Measurements from ENCODE around the gene AHSG. TPM values are rescaled to one million over a fixed set of nuclear protein-coding genes. Genes with fewer than 3 reads are reported as not detected.
"Not testable (repeated sequence)": the region's sequence is repeated elsewhere in the genome, so short reads cannot be mapped to it uniquely, and the experiment has no call there.

The AHSG gene
- total and polyA plus RNA-seq, 7 experiments from 2014 or later = not detected

DNA sequence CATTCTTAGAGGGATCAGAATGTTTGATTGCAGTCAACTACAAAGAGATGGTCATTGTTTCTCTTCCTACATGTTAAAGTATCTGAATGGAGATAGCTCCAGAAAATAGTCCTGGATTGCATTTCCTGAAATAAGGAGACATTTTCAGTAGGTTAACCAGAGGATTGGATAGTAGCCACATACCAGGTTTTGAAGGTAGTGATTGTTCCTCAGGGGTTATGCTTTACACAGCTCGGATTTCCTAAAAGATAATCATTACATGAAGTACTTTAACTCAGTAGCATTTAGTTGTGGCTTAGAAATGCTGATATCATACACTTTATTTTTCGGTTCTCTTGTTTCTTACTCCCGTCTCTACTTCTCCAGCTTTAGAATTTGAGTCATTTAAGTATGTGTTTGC lies 32.1 kb upstream of the AHSG start:
- no peak overlapping the region for H3K4me3 ChIP-seq (ENCODE audit: low read length)
- Mint-ChIP-seq H3K9me3 (no peaks in the 10 kb centered on the region), H3K27ac (peak overlapping the region in 1 of 9 donors; percentile 5), H3K4me3 (no peak overlapping the region), H3K4me1 (peaks cover 0 to 9% (median 4%) of the 10 kb centered on the region in 7 donors), H3K36me3 (peaks cover 12 to 59% (median 29%) of the 10 kb centered on the region in 5 donors), H3K27me3 (no peaks in the 10 kb centered on the region)
- ChIA-PET CTCF (interaction anchor here (0.6 to 1.0 kb wide), 2 partner anchors 36 to 497 kb away, joined by 3 to 4 read pairs; no protein-coding TSS in a partner anchor), POLR2A (no interaction called here)
- DNase-seq (no peak), ATAC-seq (no peak)
- H3K9me3 ChIP-seq (ENCODE audit: control insufficient read depth in 2 of 3, low read length in 3 of 3) = no peaks in the 10 kb centered on the region
- H3K27me3 ChIP-seq (ENCODE audit: control insufficient read depth in 2 of 2, insufficient read depth in 2 of 2, low read length in 2 of 2) = no peaks in the 10 kb centered on the region
- no peaks in the 10 kb centered on the region for H3K4me1 ChIP-seq (ENCODE audit: control insufficient read depth in 2 of 2, insufficient read depth in 2 of 2, low read length in 2 of 2)
- no peak overlapping the region for H3K27ac ChIP-seq (ENCODE audit: low read depth, low read length)
- intact Hi-C loops (cut with micrococcal nuclease) = no loop called here
- peaks cover 22 to 84% (median 58%) of the 10 kb centered on the region in 3 experiments for H3K36me3 ChIP-seq (ENCODE audit: control insufficient read depth in 2 of 3, insufficient read depth in 3 of 3, low read length in 3 of 3)

DNA sequence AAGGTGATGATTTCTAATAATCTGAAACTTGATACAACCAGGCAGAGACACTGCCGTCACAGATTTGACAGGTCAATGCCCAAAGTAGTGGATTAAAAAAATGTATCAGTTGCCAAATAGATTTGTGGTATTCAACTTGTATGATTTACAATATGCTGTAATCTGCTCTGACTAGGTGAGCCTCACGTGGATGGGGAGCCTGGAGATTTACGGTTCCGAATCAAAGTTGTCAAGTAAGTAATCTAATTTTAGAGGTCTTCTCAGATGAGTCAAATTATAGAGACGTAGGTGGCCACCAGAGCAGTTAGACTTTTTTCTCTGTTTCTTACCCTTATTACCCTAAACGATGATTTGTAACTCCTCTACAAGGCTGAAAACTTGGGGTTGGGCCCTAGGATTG lies 30.3 kb upstream of the AHSG start:
- Mint-ChIP-seq H3K4me1 (peaks cover 0 to 8% (median 2%) of the 10 kb centered on the region in 7 donors), H3K27ac (no peak overlapping the region), H3K4me3 (no peak overlapping the region), H3K9me3 (no peaks in the 10 kb centered on the region), H3K36me3 (peaks cover 8 to 59% (median 30%) of the 10 kb centered on the region in 5 donors), H3K27me3 (no peaks in the 10 kb centered on the region)
- peaks cover 22 to 75% (median 50%) of the 10 kb centered on the region in 3 experiments for H3K36me3 ChIP-seq (ENCODE audit: control insufficient read depth in 2 of 3, insufficient read depth in 3 of 3, low read length in 3 of 3)
- no peak overlapping the region for H3K4me3 ChIP-seq (ENCODE audit: low read length)
- no peak overlapping the region for H3K27ac ChIP-seq (ENCODE audit: low read depth, low read length)
- ChIA-PET CTCF (no interaction called here), POLR2A (no interaction called here)
- ATAC-seq (no peak), DNase-seq (no peak)
- no peaks in the 10 kb centered on the region for H3K9me3 ChIP-seq (ENCODE audit: control insufficient read depth in 2 of 3, low read length in 3 of 3)
- no peaks in the 10 kb centered on the region for H3K4me1 ChIP-seq (ENCODE audit: control insufficient read depth in 2 of 2, insufficient read depth in 2 of 2, low read length in 2 of 2)
- intact Hi-C loops (cut with micrococcal nuclease) = no loop called here
- no peaks in the 10 kb centered on the region for H3K27me3 ChIP-seq (ENCODE audit: control insufficient read depth in 2 of 2, insufficient read depth in 2 of 2, low read length in 2 of 2)

DNA sequence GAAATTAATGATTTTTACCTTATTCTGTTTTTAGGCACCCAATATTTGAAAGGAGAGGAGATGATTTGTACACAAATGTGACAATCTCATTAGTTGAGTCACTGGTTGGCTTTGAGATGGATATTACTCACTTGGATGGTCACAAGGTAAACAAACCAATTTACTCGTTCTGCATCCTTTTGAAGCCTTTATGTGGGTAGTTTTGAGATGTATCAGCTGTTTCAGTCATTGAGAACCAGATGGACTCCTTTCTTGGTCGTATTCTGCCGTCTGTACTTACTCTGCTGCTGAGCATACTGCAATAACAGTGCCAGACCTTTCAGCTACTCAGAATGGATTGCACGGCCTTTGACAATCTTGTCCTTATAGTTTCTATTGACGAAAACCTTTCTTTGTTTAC lies 29.0 kb upstream of the AHSG start:
- H3K27me3 ChIP-seq (ENCODE audit: control insufficient read depth in 2 of 2, insufficient read depth in 2 of 2, low read length in 2 of 2) = no peaks in the 10 kb centered on the region
- Mint-ChIP-seq H3K4me3 (no peak overlapping the region), H3K4me1 (peaks cover 0 to 7% (median 0%) of the 10 kb centered on the region in 7 donors), H3K27me3 (no peaks in the 10 kb centered on the region), H3K9me3 (no peaks in the 10 kb centered on the region), H3K27ac (peak overlapping the region in 1 of 9 donors; percentile 15), H3K36me3 (peaks cover 8 to 51% (median 29%) of the 10 kb centered on the region in 5 donors)
- POLR2A ChIA-PET = interaction anchor here (0.7 kb wide), 1 partner anchor 245 kb away, joined by 3 read pairs; no protein-coding TSS in a partner anchor
- CTCF ChIA-PET = interaction anchor here (0.6 to 1.4 kb wide), 4 partner anchors 31 to 657 kb away, joined by 3 read pairs; no protein-coding TSS in a partner anchor
- peaks cover 22 to 66% (median 50%) of the 10 kb centered on the region in 3 experiments for H3K36me3 ChIP-seq (ENCODE audit: control insufficient read depth in 2 of 3, insufficient read depth in 3 of 3, low read length in 3 of 3)
- ATAC-seq = no peak
- intact Hi-C loops (cut with micrococcal nuclease) = no loop called here
- no peak for DNase-seq
- H3K4me3 ChIP-seq (ENCODE audit: low read length) = no peak overlapping the region
- no peak overlapping the region for H3K27ac ChIP-seq (ENCODE audit: low read depth, low read length)
- H3K4me1 ChIP-seq (ENCODE audit: control insufficient read depth in 2 of 2, insufficient read depth in 2 of 2, low read length in 2 of 2) = no peaks in the 10 kb centered on the region
- H3K9me3 ChIP-seq (ENCODE audit: control insufficient read depth in 2 of 3, low read length in 3 of 3) = no peaks in the 10 kb centered on the region

DNA sequence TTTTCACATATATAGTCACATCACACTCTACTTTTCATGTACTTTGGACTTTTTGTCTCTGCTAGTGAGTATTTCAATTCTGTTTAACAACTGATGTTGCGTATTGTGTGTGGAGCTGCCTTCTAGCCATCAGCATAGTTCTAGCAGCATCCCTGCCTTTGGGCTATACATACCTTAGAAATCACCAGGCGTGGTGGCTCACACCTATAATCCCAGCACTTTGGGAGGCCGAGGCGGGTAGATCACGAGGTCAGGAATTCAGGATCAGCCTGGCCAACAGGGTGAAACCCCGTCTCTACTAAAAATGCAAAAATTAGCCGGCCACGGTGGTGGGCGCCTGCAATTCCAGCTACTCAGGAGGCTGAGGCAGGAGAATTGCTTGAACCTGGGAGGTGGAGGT lies 26.6 kb upstream of the AHSG start:
- H3K36me3 ChIP-seq (ENCODE audit: control insufficient read depth in 2 of 3, insufficient read depth in 3 of 3, low read length in 3 of 3) = peaks cover 13 to 47% (median 30%) of the 10 kb centered on the region in 3 experiments
- H3K4me3 Mint-ChIP-seq; H3K27ac Mint-ChIP-seq; ATAC-seq; H3K9me3 ChIP-seq (ENCODE audit: control insufficient read depth in 2 of 3, low read length in 3 of 3); H3K9me3 Mint-ChIP-seq; intact Hi-C loops (cut with micrococcal nuclease); H3K27me3 Mint-ChIP-seq; H3K4me3 ChIP-seq (ENCODE audit: low read length); DNase-seq; H3K27ac ChIP-seq (ENCODE audit: low read depth, low read length); H3K4me1 ChIP-seq (ENCODE audit: control insufficient read depth in 2 of 2, insufficient read depth in 2 of 2, low read length in 2 of 2); H3K27me3 ChIP-seq (ENCODE audit: control insufficient read depth in 2 of 2, insufficient read depth in 2 of 2, low read length in 2 of 2): not testable (repeated sequence)
- Mint-ChIP-seq H3K36me3 (peaks cover 8 to 37% (median 22%) of the 10 kb centered on the region in 5 donors), H3K4me1 (peaks cover 5 to 23% (median 8%) of the 10 kb centered on the region in 7 donors)
- ChIA-PET POLR2A (interaction anchor here (0.6 to 1.0 kb wide), 2 partner anchors 42 to 186 kb away, joined by 3 read pairs; no protein-coding TSS in a partner anchor), CTCF (interaction anchor here (1.2 kb wide), 1 partner anchor 11 kb away, joined by 3 read pairs; no protein-coding TSS in a partner anchor)

DNA sequence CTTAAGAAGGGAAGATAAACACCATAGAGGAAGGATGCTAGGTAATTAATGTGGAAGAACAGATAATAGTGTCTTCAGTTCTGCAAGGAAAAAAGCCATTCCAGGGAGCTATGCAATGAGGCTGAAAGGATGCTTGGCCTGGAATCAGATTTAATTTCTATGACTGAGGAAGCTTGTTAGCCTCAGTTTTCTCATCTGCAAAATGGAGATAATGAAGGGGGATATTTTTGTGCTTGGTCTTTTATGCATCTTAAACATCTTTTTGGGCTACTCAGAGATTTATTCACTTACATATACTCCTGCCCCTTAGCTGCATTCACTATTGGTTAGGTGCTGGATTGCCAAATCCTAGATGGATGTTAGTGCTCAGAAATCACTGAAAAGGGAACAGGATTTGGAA lies 25.7 kb upstream of the AHSG start:
- Histone ChIP-seq H3K9me3 (ENCODE audit: control insufficient read depth in 2 of 3, low read length in 3 of 3) (no peaks in the 10 kb centered on the region), H3K27ac (ENCODE audit: low read depth, low read length) (no peak overlapping the region), H3K4me3 (ENCODE audit: low read length) (no peak overlapping the region), H3K27me3 (ENCODE audit: control insufficient read depth in 2 of 2, insufficient read depth in 2 of 2, low read length in 2 of 2) (no peaks in the 10 kb centered on the region), H3K36me3 (ENCODE audit: control insufficient read depth in 2 of 3, insufficient read depth in 3 of 3, low read length in 3 of 3) (peaks cover 10 to 38% (median 21%) of the 10 kb centered on the region in 3 experiments), H3K4me1 (ENCODE audit: control insufficient read depth in 2 of 2, insufficient read depth in 2 of 2, low read length in 2 of 2) (no peaks in the 10 kb centered on the region)
- no peak for ATAC-seq
- no peak for DNase-seq
- Mint-ChIP-seq H3K36me3 (peaks cover 8 to 27% (median 19%) of the 10 kb centered on the region in 5 donors), H3K4me3 (no peak overlapping the region), H3K4me1 (peaks cover 5 to 23% (median 8%) of the 10 kb centered on the region in 7 donors), H3K27ac (peak overlapping the region in 1 of 9 donors; percentile 13), H3K9me3 (no peaks in the 10 kb centered on the region), H3K27me3 (no peaks in the 10 kb centered on the region)
- intact Hi-C loops (cut with micrococcal nuclease) = no loop called here
- ChIA-PET CTCF (interaction anchor here (0.7 to 1.2 kb wide), 2 partner anchors 8 to 10 kb away, joined by 3 to 4 read pairs; no protein-coding TSS in a partner anchor), POLR2A (interaction anchor here (0.9 kb wide), 1 partner anchor 17 kb away, joined by 3 read pairs; the partner anchor contains the start of gene DNAJB11)

DNA sequence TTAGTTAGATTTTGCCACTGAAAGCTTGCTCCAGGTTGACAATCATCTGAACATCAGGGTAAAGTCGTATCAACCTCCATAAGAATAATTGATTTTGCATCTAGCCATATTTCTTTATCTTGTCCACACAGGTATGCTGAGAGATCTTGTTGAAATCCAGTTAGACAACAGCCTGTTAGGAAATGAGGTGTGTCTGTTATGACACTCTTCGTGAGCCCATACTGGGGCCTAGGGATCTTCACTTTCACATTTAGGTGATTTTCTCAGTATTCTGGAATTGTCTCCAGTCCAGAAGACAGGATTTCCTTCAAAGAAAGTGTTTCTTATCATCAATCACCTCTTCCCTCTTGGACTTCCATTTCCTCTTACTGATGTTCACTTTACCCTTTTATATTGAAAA lies 24.2 kb upstream of the AHSG start:
- DNase-seq (no peak), ATAC-seq (no peak)
- Mint-ChIP-seq H3K9me3 (no peaks in the 10 kb centered on the region), H3K4me3 (no peak overlapping the region), H3K27ac (no peak overlapping the region), H3K4me1 (peaks cover 5 to 23% (median 8%) of the 10 kb centered on the region in 7 donors), H3K27me3 (no peaks in the 10 kb centered on the region), H3K36me3 (peaks cover 8 to 19% (median 12%) of the 10 kb centered on the region in 5 donors)
- Histone ChIP-seq H3K36me3 (ENCODE audit: control insufficient read depth in 2 of 3, insufficient read depth in 3 of 3, low read length in 3 of 3) (peaks cover 4 to 24% (median 8%) of the 10 kb centered on the region in 3 experiments), H3K4me1 (ENCODE audit: control insufficient read depth in 2 of 2, insufficient read depth in 2 of 2, low read length in 2 of 2) (no peaks in the 10 kb centered on the region), H3K4me3 (ENCODE audit: low read length) (no peak overlapping the region), H3K27me3 (ENCODE audit: control insufficient read depth in 2 of 2, insufficient read depth in 2 of 2, low read length in 2 of 2) (no peaks in the 10 kb centered on the region), H3K9me3 (ENCODE audit: control insufficient read depth in 2 of 3, low read length in 3 of 3) (no peaks in the 10 kb centered on the region), H3K27ac (ENCODE audit: low read depth, low read length) (no peak overlapping the region)
- POLR2A ChIA-PET = no interaction called here
- intact Hi-C loops (cut with micrococcal nuclease) = no loop called here
- CTCF ChIA-PET = no interaction called here

DNA sequence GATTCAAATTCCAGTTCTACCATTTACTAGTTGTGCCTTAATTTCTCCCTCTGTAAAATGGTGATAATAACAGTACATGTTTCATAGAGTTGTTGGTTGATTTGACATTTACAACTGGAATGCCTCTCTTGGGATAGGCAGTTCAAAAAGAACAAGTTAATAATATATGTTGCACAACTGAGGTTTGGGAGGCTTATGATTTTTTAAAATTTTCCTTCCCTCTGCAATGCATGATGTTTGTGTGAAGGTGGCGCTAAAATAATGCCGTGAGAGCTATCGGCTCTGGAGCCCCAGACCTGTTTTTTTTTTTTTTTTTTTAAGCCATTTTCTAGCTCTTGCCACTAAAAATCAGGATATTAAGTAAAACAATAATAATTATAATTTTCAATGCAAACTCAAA lies 23.7 kb upstream of the AHSG start:
- no peaks in the 10 kb centered on the region for H3K9me3 ChIP-seq (ENCODE audit: control insufficient read depth in 2 of 3, low read length in 3 of 3)
- Mint-ChIP-seq H3K27me3 (no peaks in the 10 kb centered on the region), H3K4me1 (peaks cover 5 to 23% (median 8%) of the 10 kb centered on the region in 7 donors), H3K36me3 (peaks cover 6 to 18% (median 9%) of the 10 kb centered on the region in 5 donors), H3K27ac (no peak overlapping the region), H3K9me3 (no peaks in the 10 kb centered on the region), H3K4me3 (no peak overlapping the region)
- no peak overlapping the region for H3K4me3 ChIP-seq (ENCODE audit: low read length)
- DNase-seq (no peak), ATAC-seq (no peak)
- H3K27me3 ChIP-seq (ENCODE audit: control insufficient read depth in 2 of 2, insufficient read depth in 2 of 2, low read length in 2 of 2) = no peaks in the 10 kb centered on the region
- intact Hi-C loops (cut with micrococcal nuclease) = no loop called here
- no peaks in the 10 kb centered on the region for H3K4me1 ChIP-seq (ENCODE audit: control insufficient read depth in 2 of 2, insufficient read depth in 2 of 2, low read length in 2 of 2)
- H3K27ac ChIP-seq (ENCODE audit: low read depth, low read length) = no peak overlapping the region
- ChIA-PET POLR2A (no interaction called here), CTCF (no interaction called here)
- peaks cover 0 to 19% (median 4%) of the 10 kb centered on the region in 3 experiments for H3K36me3 ChIP-seq (ENCODE audit: control insufficient read depth in 2 of 3, insufficient read depth in 3 of 3, low read length in 3 of 3)
